SU-DHL-6 (cell line): Measurements from ENCODE around the gene HORMAD2.

ENCODE experiments used
- H2AFZ ChIP-seq: fragments of 200-600 bp; sonication (generic); 2 replicates; pipeline ENCODE4 v1.6.1; 2014; ENCODE audit warnings: low read depth, mild to moderate bottlenecking, moderate library complexity, mixed read lengths, antibody characterized with exemption, low read length; ENCODE audit not compliant: severe bottlenecking
- H3F3A ChIP-seq: fragments of 200-600 bp; shearing (Covaris generic); 2 replicates; pipeline ENCODE4 v1.6.0; 2016; ENCODE audit warnings: antibody characterized with exemption, mild to moderate bottlenecking; ENCODE audit not compliant: insufficient read depth
- H3K27ac ChIP-seq: fragments of 200-600 bp; sonication (generic); 2 replicates; pipeline ENCODE4 v1.5.1; 2016; ENCODE audit warnings: low read depth, mild to moderate bottlenecking, low read length, moderate library complexity, mixed read lengths
- H3K27me3 ChIP-seq: fragments of 200-600 bp; sonication (generic), shearing (Covaris generic); 2 replicates; pipeline ENCODE4 v1.6.0; 2014; ENCODE audit warnings: mild to moderate bottlenecking, low read length
- H3K36me3 ChIP-seq: fragments of 200-600 bp; sonication (generic); 2 replicates; pipeline ENCODE4 v1.6.1; 2014; ENCODE audit warnings: mild to moderate bottlenecking, low read length, mixed read lengths
- H3K4me2 ChIP-seq: fragments of 300-600, 200-600 bp; shearing (Covaris generic), sonication (generic); 2 replicates; pipeline ENCODE4 v1.6.0; 2014; ENCODE audit warnings: low read length, low read depth, mild to moderate bottlenecking; ENCODE audit not compliant: poor library complexity, severe bottlenecking
- H3K4me3 ChIP-seq: fragments of 200-600 bp; sonication (generic); 2 replicates; pipeline ENCODE4 v1.5.1; 2014; ENCODE audit warnings: antibody characterized with exemption, low read length, mild to moderate bottlenecking, mixed read lengths; ENCODE audit not compliant: insufficient read depth, poor library complexity, severe bottlenecking
- H3K79me2 ChIP-seq: fragments of 200-600 bp; sonication (generic); 2 replicates; pipeline ENCODE4 v1.6.1; 2014; ENCODE audit warnings: mild to moderate bottlenecking, low read length, moderate library complexity; ENCODE audit not compliant: insufficient read depth
- H3K9ac ChIP-seq: fragments of 200-600 bp; sonication (generic); 2 replicates; pipeline ENCODE4 v1.7.0; 2014; ENCODE audit warnings: mild to moderate bottlenecking, low read length
- H3K9me2 ChIP-seq: fragments of 200-600 bp; sonication (generic); replicated peaks from 2 replicates; pipeline ENCODE4 v1.6.1; 2014; ENCODE audit warnings: low read length; ENCODE audit not compliant: insufficient read depth
- H3K9me3 ChIP-seq: fragments of 200-600 bp; sonication (generic); 2 replicates; pipeline ENCODE4 v1.6.1; 2014; ENCODE audit warnings: low read length, mixed read lengths; ENCODE audit not compliant: insufficient read depth
- H4K20me1 ChIP-seq: fragments of 200-600 bp; sonication (generic); 2 replicates; pipeline ENCODE4 v1.6.1; 2014; ENCODE audit warnings: low read depth, mild to moderate bottlenecking, antibody characterized with exemption, low read length, moderate library complexity, mixed read lengths
- EZH2phosphoT487 ChIP-seq: fragments of 200-600 bp; sonication (generic), shearing (Covaris generic); conservative IDR thresholded peaks from 2 replicates; pipeline ENCODE4 v1.6.1; 2018; ENCODE audit warnings: mild to moderate bottlenecking, antibody characterized with exemption, low read length, moderate library complexity, mixed read lengths
- TF ChIP-seq, protein P1 (sequence below): fragments of 200-600 bp; sonication (generic); IDR thresholded peaks from one replicate; pipeline ENCODE4 v1.5.1; 2017; ENCODE audit warnings: antibody characterized with exemption, mild to moderate bottlenecking, low read length, moderate library complexity; ENCODE audit not compliant: insufficient read depth, poor library complexity, severe bottlenecking

Gene HORMAD2

DNA sequence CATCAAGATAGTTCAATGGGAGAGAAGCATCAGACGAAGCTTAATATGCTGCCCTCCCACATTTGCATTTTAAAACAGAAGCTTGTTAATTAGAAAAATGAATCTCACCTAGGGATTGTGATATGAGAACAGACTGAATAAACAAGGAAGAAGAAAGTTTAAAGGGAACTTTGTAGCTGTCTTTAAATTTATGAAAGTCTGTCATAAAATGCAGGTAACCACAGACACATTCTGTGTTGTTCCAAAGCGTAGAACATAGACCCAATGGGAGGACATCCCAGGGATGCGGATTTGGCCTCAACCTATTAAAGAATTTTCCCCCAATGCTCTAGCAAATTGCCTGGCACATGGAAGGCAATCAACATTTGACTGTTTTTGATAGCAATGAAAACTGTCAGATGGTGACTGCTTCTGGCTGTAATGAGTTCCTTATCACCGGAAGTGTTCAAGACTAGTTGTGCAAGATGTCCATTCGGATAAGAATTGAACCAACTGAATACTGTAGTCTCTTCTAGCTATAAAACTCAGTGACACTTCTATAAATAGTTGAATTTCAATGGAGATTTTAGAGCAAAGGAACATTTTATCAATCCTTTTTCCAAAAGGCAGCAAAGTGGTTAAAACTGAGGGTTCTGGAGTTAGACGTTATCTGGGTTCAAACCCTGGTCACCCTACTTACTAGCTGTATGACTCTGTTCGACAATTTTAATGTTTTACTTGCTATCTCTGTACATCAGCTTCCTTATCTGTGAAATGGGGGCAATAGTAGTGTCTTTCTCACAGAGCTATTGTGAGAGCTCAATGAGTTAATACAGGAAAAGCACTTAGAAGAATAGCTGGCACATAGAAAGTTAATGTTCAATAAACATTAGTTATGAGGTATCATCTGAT is 101.4 kb downstream of the HORMAD2 start:
- H2AFZ ChIP-seq: no peak overlapping the region
- H3K9me2 ChIP-seq: no peaks in the 10 kb centered on the region
- H3F3A ChIP-seq: no peaks in the 10 kb centered on the region
- H3K79me2 ChIP-seq: no peaks in the 10 kb centered on the region
- no peak overlapping the region for H3K4me3 ChIP-seq
- no peaks in the 10 kb centered on the region for H3K27me3 ChIP-seq
- TF ChIP-seq, protein P1, sequence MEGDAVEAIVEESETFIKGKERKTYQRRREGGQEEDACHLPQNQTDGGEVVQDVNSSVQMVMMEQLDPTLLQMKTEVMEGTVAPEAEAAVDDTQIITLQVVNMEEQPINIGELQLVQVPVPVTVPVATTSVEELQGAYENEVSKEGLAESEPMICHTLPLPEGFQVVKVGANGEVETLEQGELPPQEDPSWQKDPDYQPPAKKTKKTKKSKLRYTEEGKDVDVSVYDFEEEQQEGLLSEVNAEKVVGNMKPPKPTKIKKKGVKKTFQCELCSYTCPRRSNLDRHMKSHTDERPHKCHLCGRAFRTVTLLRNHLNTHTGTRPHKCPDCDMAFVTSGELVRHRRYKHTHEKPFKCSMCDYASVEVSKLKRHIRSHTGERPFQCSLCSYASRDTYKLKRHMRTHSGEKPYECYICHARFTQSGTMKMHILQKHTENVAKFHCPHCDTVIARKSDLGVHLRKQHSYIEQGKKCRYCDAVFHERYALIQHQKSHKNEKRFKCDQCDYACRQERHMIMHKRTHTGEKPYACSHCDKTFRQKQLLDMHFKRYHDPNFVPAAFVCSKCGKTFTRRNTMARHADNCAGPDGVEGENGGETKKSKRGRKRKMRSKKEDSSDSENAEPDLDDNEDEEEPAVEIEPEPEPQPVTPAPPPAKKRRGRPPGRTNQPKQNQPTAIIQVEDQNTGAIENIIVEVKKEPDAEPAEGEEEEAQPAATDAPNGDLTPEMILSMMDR: no peak
- TF ChIP-seq EZH2phosphoT487: no peak
- no peak overlapping the region for H3K27ac ChIP-seq
- H4K20me1 ChIP-seq: no peaks in the 10 kb centered on the region
- no peak overlapping the region for H3K4me2 ChIP-seq
- H3K36me3 ChIP-seq: no peaks in the 10 kb centered on the region
- H3K9me3 ChIP-seq: no peaks in the 10 kb centered on the region
- H3K9ac ChIP-seq: no peak overlapping the region

DNA sequence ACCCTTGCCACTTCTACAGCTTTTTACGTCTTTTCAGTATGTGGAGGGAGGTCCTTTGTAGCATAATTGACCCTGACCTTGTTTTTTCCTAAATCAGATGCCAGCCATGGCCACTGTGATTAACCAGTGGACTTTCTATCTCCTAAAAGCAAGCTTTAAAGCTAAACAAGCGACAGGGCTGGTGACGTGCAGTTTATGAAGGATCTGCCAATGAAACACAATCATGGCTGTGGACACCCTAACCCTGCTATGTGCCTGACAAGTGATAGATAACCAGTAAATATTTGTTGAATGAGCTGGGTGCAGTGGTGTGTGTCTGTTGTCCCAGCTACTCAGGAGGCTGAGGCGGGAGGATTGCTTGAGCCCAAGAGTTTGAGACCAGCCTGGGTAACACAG is 102.1 kb downstream of the HORMAD2 start:
- Histone ChIP-seq H4K20me1 (no peaks in the 10 kb centered on the region), H3K9me2 (no peaks in the 10 kb centered on the region), H3K4me3 (no peak overlapping the region), H3K4me2 (no peak overlapping the region), H3K36me3 (no peaks in the 10 kb centered on the region), H3K27me3 (no peaks in the 10 kb centered on the region), H3K79me2 (no peaks in the 10 kb centered on the region), H3K27ac (no peak overlapping the region), H3F3A (no peaks in the 10 kb centered on the region), H3K9ac (no peak overlapping the region), H2AFZ (no peak overlapping the region), H3K9me3 (no peaks in the 10 kb centered on the region)
- TF ChIP-seq EZH2phosphoT487: no peak
- TF ChIP-seq, protein P1: no peak

DNA sequence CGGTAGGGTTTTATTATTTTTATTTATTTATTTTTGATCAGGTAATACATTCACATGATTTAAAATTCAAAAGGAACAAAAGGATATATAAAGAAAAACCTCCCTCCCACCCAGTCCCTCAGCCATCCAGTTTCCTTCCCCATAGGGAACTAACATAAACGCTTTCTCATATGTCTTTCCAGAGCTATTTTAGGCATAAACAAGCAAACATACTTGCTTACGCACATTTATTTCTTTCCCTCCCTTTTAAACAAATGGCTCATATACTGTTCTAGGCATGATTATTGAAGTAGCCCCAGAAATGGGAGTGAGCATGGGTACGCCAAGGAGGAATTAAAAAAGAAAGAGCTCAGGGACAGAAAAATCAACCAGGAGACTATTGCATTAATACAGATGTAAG is 102.6 kb downstream of the HORMAD2 start:
- no peak overlapping the region for H3K27ac ChIP-seq
- no peaks in the 10 kb centered on the region for H3F3A ChIP-seq
- no peaks in the 10 kb centered on the region for H3K79me2 ChIP-seq
- H3K9me3 ChIP-seq: no peaks in the 10 kb centered on the region
- TF ChIP-seq, protein P1: no peak
- TF ChIP-seq EZH2phosphoT487: no peak
- no peaks in the 10 kb centered on the region for H3K27me3 ChIP-seq
- H2AFZ ChIP-seq: no peak overlapping the region
- no peak overlapping the region for H3K9ac ChIP-seq
- no peaks in the 10 kb centered on the region for H3K9me2 ChIP-seq
- H3K4me2 ChIP-seq: no peak overlapping the region
- no peaks in the 10 kb centered on the region for H3K36me3 ChIP-seq
- no peak overlapping the region for H3K4me3 ChIP-seq
- H4K20me1 ChIP-seq: no peaks in the 10 kb centered on the region
